IMR-90 (cell line): ENCODE measurements around the gene CILP. TPM values are rescaled to one million over a fixed set of nuclear protein-coding genes. Genes with fewer than 3 reads are reported as not detected.
A peak's percentile ranks its signal among the peaks of the same experiment; 100 is the strongest.

Experiments
- ATAC-seq: fragments of 200-7000 bp; cut with Tn5 transposase; 2 replicates; pipeline ENCODE4 v1.9.1; 2020; ENCODE audit warnings: low read depth, mild to moderate bottlenecking, moderate library complexity
- BruUV-seq: library from RNA; stranded (reverse); fragments of 400-500 nt; replicated peaks from 2 replicates; lab custom pipeline; 2021; lab: Mats Ljungman, UMichigan
- CTCF ChIA-PET: fragments of 300-600 bp; formaldehyde crosslinking; extraction: SDS; loops from one replicate; lab custom pipeline; 2021; ENCODE audit warnings: antibody characterized with exemption; lab: Yijun Ruan, JAX
- POLR2A ChIA-PET: fragments of 300-600 bp; sonication (Branson Sonifier 250); formaldehyde crosslinking; loops from one replicate; lab custom pipeline; 2022; ENCODE audit warnings: antibody characterized with exemption; ENCODE audit not compliant: unreplicated experiment; lab: Charles Lee
- DNase-seq: peaks from one replicate; pipeline ENCODE4 v3.0.0; 2013
- H2AFZ ChIP-seq: replicated peaks from 2 replicates; pipeline ENCODE3; 2013; ENCODE audit warnings: low read length, mild to moderate bottlenecking; ENCODE audit not compliant: poor library complexity
- H2AK5ac ChIP-seq: 2 replicates; pipeline ENCODE4 v1.6.1; 2013; ENCODE audit warnings: low read depth, low read length, inconsistent platforms
- H2AK9ac ChIP-seq: replicated peaks from 2 replicates; pipeline ENCODE3; 2013; ENCODE audit warnings: mild to moderate bottlenecking, low read depth, low read length, moderate library complexity; ENCODE audit not compliant: poor library complexity
- H2BK120ac ChIP-seq: 2 replicates; pipeline ENCODE4 v1.6.1; 2013; ENCODE audit warnings: low read depth, low read length, inconsistent platforms
- H2BK15ac ChIP-seq: 3 replicates; pipeline ENCODE4 v1.6.1; 2013; ENCODE audit warnings: low read depth, low read length, inconsistent platforms
- H2BK20ac ChIP-seq: 2 replicates; pipeline ENCODE4 v1.6.1; 2013; ENCODE audit warnings: low read depth, mild to moderate bottlenecking, inconsistent platforms, low read length, moderate library complexity
- H2BK5ac ChIP-seq: 2 replicates; pipeline ENCODE4 v1.6.1; 2013; ENCODE audit warnings: mild to moderate bottlenecking, low read depth, low read length, inconsistent platforms; ENCODE audit not compliant: poor library complexity, severe bottlenecking
- H3K14ac ChIP-seq: replicated peaks from 2 replicates; pipeline ENCODE4 v1.6.1; 2013; ENCODE audit warnings: low read depth, low read length, inconsistent platforms
- H3K18ac ChIP-seq: 2 replicates; pipeline ENCODE4 v1.6.1; 2013; ENCODE audit warnings: low read depth, low read length, control low read depth
- H3K23ac ChIP-seq: 2 replicates; pipeline ENCODE4 v1.6.1; 2013; ENCODE audit warnings: low read depth, low read length, inconsistent platforms
- H3K27ac ChIP-seq: 2 replicates; pipeline ENCODE4 v1.5.1; 2013; ENCODE audit warnings: mild to moderate bottlenecking, control low read depth, low read length; ENCODE audit not compliant: insufficient read depth
- H3K27me3 ChIP-seq: 2 replicates; pipeline ENCODE4 v1.6.1; 2013; ENCODE audit warnings: low read length; ENCODE audit not compliant: control insufficient read depth, insufficient read depth
- H3K36me3 ChIP-seq: 2 replicates; pipeline ENCODE4 v1.6.1; 2013; ENCODE audit warnings: low read length, mixed read lengths; ENCODE audit not compliant: control insufficient read depth, insufficient read depth
- H3K4ac ChIP-seq: 2 replicates; pipeline ENCODE4 v1.6.1; 2013; ENCODE audit warnings: low read depth, low read length, inconsistent platforms
- H3K4me1 ChIP-seq: 2 replicates; pipeline ENCODE4 v1.6.1; 2013; ENCODE audit warnings: low read length, mixed read lengths; ENCODE audit not compliant: control insufficient read depth, insufficient read depth
- H3K4me2 ChIP-seq: 2 replicates; pipeline ENCODE4 v1.6.1; 2013; ENCODE audit warnings: low read depth, mild to moderate bottlenecking, control low read depth, low read length, moderate library complexity
- H3K4me3 ChIP-seq: 2 replicates; pipeline ENCODE4 v1.5.1; 2013; ENCODE audit warnings: low read depth, mild to moderate bottlenecking, control low read depth, low read length, moderate library complexity; ENCODE audit not compliant: insufficient read depth
- H3K56ac ChIP-seq: 2 replicates; pipeline ENCODE4 v1.6.1; 2013; ENCODE audit warnings: low read length, inconsistent platforms; ENCODE audit not compliant: insufficient read depth; ENCODE audit errors: extremely low read depth
- H3K79me1 ChIP-seq, 2 experiments: 2 replicates each; pipeline ENCODE4 v1.6.1; 2013; ENCODE audit warnings: low read length in 2 of 2, inconsistent platforms in 1 of 2, low read depth in 1 of 2
- H3K9ac ChIP-seq: 2 replicates; pipeline ENCODE4 v1.6.1; 2013; ENCODE audit warnings: low read depth, low read length, control low read depth
- H3K9me1 ChIP-seq: 2 replicates; pipeline ENCODE4 v1.6.1; 2013; ENCODE audit warnings: low read length, inconsistent platforms; ENCODE audit not compliant: insufficient read depth
- H3K9me3 ChIP-seq: 2 replicates; pipeline ENCODE4 v1.6.1; 2013; ENCODE audit warnings: low read length; ENCODE audit not compliant: control insufficient read depth, insufficient read depth
- H4K20me1 ChIP-seq: 2 replicates; pipeline ENCODE4 v1.6.1; 2013; ENCODE audit warnings: low read length, inconsistent platforms; ENCODE audit not compliant: insufficient read depth
- H4K5ac ChIP-seq: 2 replicates; pipeline ENCODE4 v1.6.1; 2013; ENCODE audit warnings: mild to moderate bottlenecking, low read depth, low read length, control low read depth
- H4K8ac ChIP-seq, 2 experiments: 2 replicates each; pipeline ENCODE4 v1.6.1; 2013; ENCODE audit warnings: low read depth in 2 of 2, low read length in 2 of 2, control low read depth in 1 of 2, inconsistent platforms in 1 of 2
- H4K91ac ChIP-seq: 2 replicates; pipeline ENCODE4 v1.6.1; 2013; ENCODE audit warnings: low read depth, low read length, inconsistent platforms; ENCODE audit not compliant: insufficient read depth
- BHLHE40 ChIP-seq: fragments of 150-350 bp; IDR thresholded peaks from 2 replicates; pipeline ENCODE4 v1.6.1; 2016; ENCODE audit warnings: mild to moderate bottlenecking, low read depth, low read length
- CEBPB ChIP-seq: IDR thresholded peaks from 2 replicates; pipeline ENCODE4 v1.6.1; 2012; ENCODE audit warnings: low read depth, low read length, improper control_type of control experiment
- CHD1 ChIP-seq: IDR thresholded peaks from 2 replicates; pipeline ENCODE4 v1.6.1; 2012; ENCODE audit warnings: low read depth, low read length, improper control_type of control experiment
- ELK1 ChIP-seq: fragments of 150-350 bp; IDR thresholded peaks from 2 replicates; pipeline ENCODE4 v1.6.1; 2016; ENCODE audit warnings: low read depth, mild to moderate bottlenecking, low read length, moderate library complexity, borderline replicate concordance
- FOS ChIP-seq: fragments of 150-350 bp; IDR thresholded peaks from 2 replicates; pipeline ENCODE4 v1.6.1; 2016; ENCODE audit warnings: low read depth, low read length
- MAZ ChIP-seq: IDR thresholded peaks from 2 replicates; pipeline ENCODE4 v1.6.1; 2012; ENCODE audit warnings: low read depth, mild to moderate bottlenecking, low read length, improper control_type of control experiment, moderate library complexity, borderline replicate concordance
- MXI1 ChIP-seq: IDR thresholded peaks from 2 replicates; pipeline ENCODE4 v1.6.1; 2012; ENCODE audit warnings: low read depth, mild to moderate bottlenecking, low read length, moderate library complexity, borderline replicate concordance
- NFE2L2 ChIP-seq: fragments of 150-350 bp; IDR thresholded peaks from 2 replicates; pipeline ENCODE4 v1.6.1; 2016; ENCODE audit warnings: low read depth, mild to moderate bottlenecking, low read length
- RAD21 ChIP-seq: IDR thresholded peaks from 2 replicates; pipeline ENCODE4 v1.6.1; 2012; ENCODE audit warnings: low read length, improper control_type of control experiment
- WGBS, 2 experiments: methylation state at CpG; one replicate each; pipeline versions ENCODE4 v1.1.5 to v1.1.7; 2013; ENCODE audit warnings: missing lambda C conversion rate in 2 of 2; ENCODE audit not compliant: insufficient read length in 1 of 2; ENCODE audit errors: extremely low coverage in 2 of 2; 5-methylcytosine and 5-hydroxymethylcytosine counted together
- dilution Hi-C: fragments of 300-500 bp; cut with HindIII; formaldehyde crosslinking; loops from one replicate; pipeline ENCODE4 v1.14.3; 2018; ENCODE audit warnings: low sequenced_read_pairs; ENCODE audit not compliant: unreplicated experiment
- in situ Hi-C: fragments of 300-500 bp; cut with MboI; formaldehyde crosslinking; loops from 3 replicates; pipeline ENCODE4 v1.14.3; 2019; ENCODE audit warnings: low sequenced_read_pairs, inconsistent platforms, mixed read lengths
- intact Hi-C: fragments of 100-400 bp; cut with micrococcal nuclease; formaldehyde crosslinking; loops from 2 replicates; pipeline ENCODE4 v1.10.0; 2022
- polyA plus RNA-seq, 3 experiments: library from polyadenylated mRNA; depleted of rRNA; stranded (reverse); fragments of >200 nt; gene quantifications; 2 replicates each; pipeline ENCODE4 v1.2.3, GENCODE V29; 2012; ENCODE audit warnings: low replicate concordance in 1 of 3
- total RNA-seq: library from RNA; depleted of rRNA; stranded (reverse); fragments of >200 nt; gene quantifications from 2 replicates; pipeline ENCODE4 v1.2.3, GENCODE V29; 2012

CILP gene
- total and polyA plus RNA-seq, 2 of the 4 experiments (the other 2 are of a cell fraction), result under 0.01 to 0.02 TPM

GRCh38 chr15:65211482-65211982 is 259 bp upstream of the CILP start:
- H2AK9ac ChIP-seq, result no peak overlapping the region

More at GRCh38 chr15:65211482-65211982, 259 bp upstream of the CILP start:
- Histone ChIP-seq H4K91ac (no peak overlapping the region), H3K4me1 (peaks cover 12% of the 10 kb centered on the region; the same call in 1 of the 2 replicates), H3K4me3 (no peak overlapping the region), H2BK5ac (no peak overlapping the region), H3K36me3 (no peaks in the 10 kb centered on the region), H4K5ac (no peak overlapping the region), H3K79me1 (no peaks in the 10 kb centered on the region), H3K9me1 (no peaks in the 10 kb centered on the region), H3K56ac (no peak overlapping the region), H3K4ac (no peak overlapping the region), H2BK20ac (no peak overlapping the region), H3K14ac (no peak overlapping the region), H2BK15ac (no peak overlapping the region), H3K4me2 (peak overlapping the region; percentile 45; the same call in 1 of the 2 replicates), H3K9ac (no peak overlapping the region), H2BK120ac (no peak overlapping the region), H3K27ac (no peak overlapping the region), H3K9me3 (no peaks in the 10 kb centered on the region), H3K23ac (no peak overlapping the region), H2AK5ac (no peak overlapping the region), H3K27me3 (peaks cover 22% of the 10 kb centered on the region), H4K8ac (no peak overlapping the region), H4K20me1 (no peaks in the 10 kb centered on the region), H2AFZ (peak overlapping the region; percentile 73), H3K18ac (no peak overlapping the region; the same call in 1 of the 2 replicates)
- no peak for TF ChIP-seq MXI1
- TF ChIP-seq CEBPB, result no peak
- TF ChIP-seq FOS, result no peak
- no peak for TF ChIP-seq MAZ
- TF ChIP-seq BHLHE40, result no peak
- TF ChIP-seq RAD21, result no peak
- TF ChIP-seq ELK1, result no peak
- TF ChIP-seq CHD1, result no peak
- TF ChIP-seq NFE2L2, result no peak
- intact Hi-C loops, result no loop called here
- POLR2A ChIA-PET, result no interaction called here
- DNase-seq (peak; percentile 59), ATAC-seq (peak; percentile 85)
- in situ Hi-C loops, result no loop called here
- 0% methylated on average over 1 of the region's 6 CpGs; no CpG with 5 or more reads in 1 of the 2 experiments for WGBS, 2 experiments
- CTCF ChIA-PET, result no interaction called here
- BruUV-seq, result no TSS peak
- dilution Hi-C loops, result no loop called here
